HG03558 (cell line): ENCODE measurements around the gene SRRM2.

Experiments
- ATAC-seq: cut with Tn5 transposase; IDR thresholded peaks from one replicate; pipeline ENCODE4 v1.9.1; 2021; ENCODE audit warnings: moderate number of reproducible peaks; ENCODE audit not compliant: unreplicated experiment; ENCODE audit errors: extremely low read depth

Gene SRRM2

GRCh38 chr16:2756288-2757015, 4.0 kb downstream of the SRRM2 start:
- no peak for ATAC-seq

GRCh38 chr16:2757344-2757743, 4.9 kb downstream of the SRRM2 start:
- ATAC-seq: no peak

- ATAC-seq: no peak
Measured at GRCh38 chr16:2761472-2761871, 9.0 kb downstream of the SRRM2 start.

GRCh38 chr16:2761886-2762583, 9.6 kb downstream of the SRRM2 start:
- no peak for ATAC-seq

GRCh38 chr16:2762711-2763110, 10.3 kb downstream of the SRRM2 start:
- no peak for ATAC-seq

GRCh38 chr16:2763173-2763572, 10.7 kb downstream of the SRRM2 start:
- no peak for ATAC-seq

GRCh38 chr16:2764718-2765117, 12.3 kb downstream of the SRRM2 start:
- ATAC-seq: no peak

- no peak for ATAC-seq
Measured at GRCh38 chr16:2765462-2766404, 13.3 kb downstream of the SRRM2 start.

- ATAC-seq: no peak
Measured at GRCh38 chr16:2766430-2767139, 14.1 kb downstream of the SRRM2 start.

GRCh38 chr16:2767140-2767731, 14.8 kb downstream of the SRRM2 start:
- ATAC-seq: no peak

GRCh38 chr16:2767891-2768290, 15.5 kb downstream of the SRRM2 start:
- no peak for ATAC-seq

GRCh38 chr16:2768403-2769089, 16.1 kb downstream of the SRRM2 start:
- ATAC-seq: no peak

- ATAC-seq: no peak
Measured at GRCh38 chr16:2769100-2769529, 16.7 kb downstream of the SRRM2 start.

GRCh38 chr16:2769675-2770056, 17.2 kb downstream of the SRRM2 start:
- no peak for ATAC-seq

- ATAC-seq: no peak
Measured at GRCh38 chr16:2770057-2770951, 17.9 kb downstream of the SRRM2 start.

GRCh38 chr16:2771496-2772402, 19.3 kb downstream of the SRRM2 start:
- no peak for ATAC-seq
